ENCODE data around the gene LRRC40.

Gene LRRC40

GRCh38 chr1:70103770-70104169, 101.6 kb downstream of the LRRC40 start:
- DNase-seq = no peak

GRCh38 chr1:70101774-70102173, 103.6 kb downstream of the LRRC40 start:
- no peak for DNase-seq

GRCh38 chr1:70101231-70101630, 104.1 kb downstream of the LRRC40 start:
- no peak for DNase-seq

Data from CD4-positive, alpha-beta T cell treated with Interleukin-4 for 1 hour (primary cell).